ENCODE data around the gene XYLT2.
"Not testable (repeated sequence)": the region's sequence is repeated elsewhere in the genome, so short reads cannot be mapped to it uniquely, and the experiment has no call there.

XYLT2 gene

DNA sequence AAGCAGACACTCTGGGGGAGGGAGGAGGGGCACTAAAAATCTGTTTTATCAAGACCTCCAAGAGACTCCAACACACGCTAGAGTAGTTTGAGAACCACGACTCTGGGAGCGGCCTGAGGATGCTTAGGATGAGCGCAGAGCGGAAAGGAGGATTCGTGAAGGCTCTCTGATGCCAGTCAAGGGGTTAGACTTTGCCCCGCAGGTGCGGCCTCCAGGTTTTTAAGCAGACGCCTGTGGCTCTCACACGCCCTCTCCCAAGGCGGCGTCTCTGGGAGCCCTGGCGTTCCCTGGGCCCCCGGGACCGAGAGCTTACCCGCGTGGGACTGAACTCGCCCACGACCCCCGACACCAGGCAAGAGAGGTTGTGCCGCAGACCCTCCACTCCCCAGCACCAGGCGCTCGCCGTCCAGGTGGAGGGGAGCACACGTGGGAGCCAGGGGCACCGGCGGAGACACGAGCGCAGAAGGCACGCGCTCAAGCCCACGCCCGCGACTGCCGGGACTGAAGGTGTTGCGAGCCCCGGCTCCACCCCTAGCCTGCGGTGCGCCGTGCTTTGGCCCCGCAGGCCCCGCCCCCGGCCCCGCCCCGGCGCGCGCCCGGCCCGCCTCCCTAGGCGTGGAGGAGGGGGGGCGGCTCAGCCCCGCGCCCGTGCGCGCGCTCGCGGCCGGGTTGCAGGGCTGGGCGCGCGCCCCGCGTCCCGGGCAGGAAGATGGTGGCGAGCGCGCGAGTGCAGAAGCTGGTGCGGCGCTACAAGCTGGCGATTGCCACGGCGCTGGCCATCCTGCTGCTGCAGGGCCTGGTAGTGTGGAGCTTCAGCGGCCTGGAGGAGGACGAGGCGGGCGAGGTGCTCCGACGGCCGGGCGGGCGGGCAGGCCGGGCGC, at the start of gene XYLT2:
Gene XYLT2 (plus strand): TSS at position 695 of the 881 bp plus-strand sequence. CDS start 15 bp downstream, at position 710.
- peak; percentile 85 to 88 for DNase-seq (ENCODE audit: low read depth in 2 of 2)

- DNase-seq (ENCODE audit: low read depth in 2 of 2): peak; percentile 69 to 76
These were observed 48.5 kb upstream of the XYLT2 start for GRCh38 chr17:50297407-50297865.

- DNase-seq (ENCODE audit: low read depth in 2 of 2): no peak
These were observed 47.9 kb upstream of the XYLT2 start for GRCh38 chr17:50298018-50298417.

DNA sequence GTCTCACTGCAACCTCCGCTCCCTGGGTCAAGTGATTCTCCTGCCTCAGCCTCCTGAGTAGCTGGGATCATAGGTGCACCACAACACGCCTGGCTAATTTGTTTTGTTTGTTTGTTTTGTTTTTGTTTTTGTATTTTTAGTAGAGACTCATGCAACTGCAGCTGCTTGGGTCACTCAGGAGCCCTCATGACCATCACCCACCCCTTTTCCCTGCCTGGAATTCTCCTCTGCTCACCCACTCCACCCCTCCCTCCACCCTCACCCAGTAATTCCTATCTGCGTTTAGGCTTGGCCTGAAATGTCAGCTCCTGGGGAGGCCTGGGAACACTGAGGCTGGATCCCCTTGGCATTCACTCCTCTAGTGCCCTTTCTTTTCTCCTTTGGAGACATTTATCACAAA, 46.1 kb upstream of the XYLT2 start:
- no peak for DNase-seq (ENCODE audit: low read depth in 2 of 2)

DNA sequence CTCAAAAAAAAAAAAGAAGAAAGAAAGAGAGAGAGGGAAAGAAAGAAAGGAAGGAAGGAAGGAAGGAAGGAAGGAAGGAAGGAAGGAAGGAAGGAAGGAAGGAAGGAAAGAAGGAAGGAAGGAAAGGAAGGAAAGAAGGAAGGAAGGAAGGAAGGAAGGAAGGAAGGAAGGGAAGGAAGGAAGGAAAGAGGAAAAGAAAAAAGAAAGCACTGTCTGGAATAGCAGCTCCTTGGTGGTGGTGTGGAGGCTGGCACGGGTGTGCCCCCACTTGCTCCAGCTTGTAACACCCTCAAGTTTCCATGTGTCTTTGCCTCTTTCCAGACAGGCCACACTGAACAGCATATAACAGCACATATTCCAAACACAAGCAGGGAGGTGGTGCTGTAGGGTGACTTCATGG, 45.1 kb upstream of the XYLT2 start:
- DNase-seq (ENCODE audit: low read depth in 2 of 2): not testable (repeated sequence)

DNA sequence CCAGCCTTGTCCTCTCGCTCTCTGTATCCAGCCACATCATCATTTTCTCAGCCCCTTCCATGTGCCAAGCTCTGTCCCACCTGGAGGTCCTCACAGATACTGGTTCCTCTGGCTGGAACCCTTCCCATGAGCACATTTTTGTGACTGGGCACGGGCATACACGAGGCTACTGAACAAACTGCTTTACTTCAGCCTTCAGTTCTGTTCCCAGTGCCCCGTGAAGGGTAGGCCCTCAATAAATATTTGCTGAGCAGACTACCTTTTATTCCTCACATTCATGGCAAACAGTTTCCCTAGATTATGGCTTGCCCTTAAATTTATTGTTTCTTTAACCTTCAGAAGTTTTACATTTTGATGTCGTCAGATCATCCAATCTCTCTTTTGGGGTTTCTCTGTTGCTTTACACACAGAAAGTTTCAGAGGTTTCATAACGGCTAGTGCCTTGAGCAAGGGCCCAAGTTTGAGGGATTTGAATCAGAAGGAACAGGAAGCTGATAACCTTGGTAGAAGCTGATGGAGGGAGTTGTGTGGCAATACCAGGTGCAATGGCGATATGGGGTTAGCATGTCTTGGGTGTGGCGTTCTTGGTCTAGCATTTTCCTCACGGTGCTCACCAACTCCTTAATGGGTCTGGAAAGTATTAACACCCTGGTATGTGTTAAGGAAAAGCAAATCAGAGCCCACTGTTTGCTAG, 43.9 kb upstream of the XYLT2 start:
- DNase-seq (ENCODE audit: low read depth in 2 of 2): no peak

- no peak for DNase-seq (ENCODE audit: low read depth in 2 of 2)
These were observed 42.9 kb upstream of the XYLT2 start for GRCh38 chr17:50303051-50303450.

- DNase-seq (ENCODE audit: low read depth in 2 of 2): no peak
These were observed 42.3 kb upstream of the XYLT2 start for GRCh38 chr17:50303596-50303995.

- DNase-seq (ENCODE audit: low read depth in 2 of 2): no peak
These were observed 41.0 kb upstream of the XYLT2 start for GRCh38 chr17:50304781-50305404.

GRCh38 chr17:50307654-50308053, 38.3 kb upstream of the XYLT2 start:
- no peak for DNase-seq (ENCODE audit: low read depth in 2 of 2)

GRCh38 chr17:50308666-50309065, 37.3 kb upstream of the XYLT2 start:
- no peak for DNase-seq (ENCODE audit: low read depth in 2 of 2)

GRCh38 chr17:50310455-50311111, 35.3 kb upstream of the XYLT2 start:
- DNase-seq (ENCODE audit: low read depth in 2 of 2): no peak

GRCh38 chr17:50311112-50311460, 34.8 kb upstream of the XYLT2 start:
- DNase-seq (ENCODE audit: low read depth in 2 of 2): no peak

DNA sequence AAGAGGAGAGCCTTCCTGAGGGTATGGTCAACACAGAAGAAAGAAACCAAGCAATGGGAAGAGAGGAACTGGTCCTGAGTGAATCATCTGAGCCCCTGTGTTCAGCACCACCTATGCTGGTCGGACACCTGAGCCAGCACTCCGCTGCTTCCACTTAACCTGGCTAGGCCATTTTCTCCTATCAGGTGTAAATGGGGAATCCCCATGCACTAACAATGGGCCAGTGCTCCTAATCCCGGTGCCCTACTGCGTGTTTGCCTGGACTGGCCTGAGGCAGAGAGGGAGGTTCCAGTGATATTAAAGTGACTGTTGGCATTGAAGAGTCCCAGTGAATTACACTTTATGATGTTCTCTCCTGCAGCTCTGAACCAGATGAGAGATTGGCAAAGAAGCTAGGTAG, 34.4 kb upstream of the XYLT2 start:
- no peak for DNase-seq (ENCODE audit: low read depth in 2 of 2)

DNA sequence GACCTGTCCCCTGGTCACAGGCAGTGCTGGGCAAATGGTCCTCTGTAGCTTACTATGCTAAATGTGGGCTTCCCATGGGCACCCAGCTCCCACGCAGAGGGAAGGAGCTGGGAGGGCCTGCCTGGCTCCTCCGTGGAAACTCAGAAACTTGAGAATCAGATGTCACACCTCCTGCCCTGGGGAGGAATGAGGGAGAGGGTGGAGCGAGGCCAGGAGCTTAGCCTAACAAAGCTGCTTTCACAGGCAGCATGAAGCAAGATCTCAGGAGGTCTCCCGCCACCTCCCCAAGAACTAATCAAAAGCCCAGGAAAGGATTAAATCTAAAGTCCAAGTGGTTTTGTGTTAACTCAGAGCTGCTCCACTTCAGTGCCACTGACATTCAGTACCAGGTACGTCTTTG, 33.6 kb upstream of the XYLT2 start:
- no peak for DNase-seq (ENCODE audit: low read depth in 2 of 2)

- no peak for DNase-seq (ENCODE audit: low read depth in 2 of 2)
These were observed 31.4 kb upstream of the XYLT2 start for GRCh38 chr17:50314456-50315011.

DNA sequence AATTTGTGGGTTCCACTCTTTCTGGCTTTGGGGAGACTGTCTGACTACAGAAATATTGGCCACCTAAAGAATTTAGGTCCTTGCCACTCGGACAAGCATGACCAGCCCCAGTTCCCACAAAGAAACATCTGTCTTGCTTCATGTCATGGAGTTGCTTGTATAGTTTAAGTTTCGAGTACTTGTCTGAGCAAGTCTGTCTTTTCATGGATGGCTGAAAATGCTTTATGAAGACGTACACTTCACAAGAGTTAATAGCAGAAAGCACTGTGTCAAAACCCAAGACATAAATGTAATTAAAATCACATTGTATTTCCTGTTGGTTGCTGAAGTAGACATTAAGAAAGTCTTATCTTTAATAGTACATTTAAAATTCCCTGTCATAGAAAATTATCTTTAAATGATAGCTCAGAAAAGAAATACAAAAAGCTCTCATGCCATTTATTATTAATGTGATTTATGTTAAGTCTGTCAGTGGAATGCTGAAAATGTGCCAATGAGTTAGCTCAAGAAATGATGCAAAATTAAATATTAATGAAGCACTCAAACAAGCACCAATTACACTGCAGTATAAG, 29.8 kb upstream of the XYLT2 start:
- no peak for DNase-seq (ENCODE audit: low read depth in 2 of 2)

DNA sequence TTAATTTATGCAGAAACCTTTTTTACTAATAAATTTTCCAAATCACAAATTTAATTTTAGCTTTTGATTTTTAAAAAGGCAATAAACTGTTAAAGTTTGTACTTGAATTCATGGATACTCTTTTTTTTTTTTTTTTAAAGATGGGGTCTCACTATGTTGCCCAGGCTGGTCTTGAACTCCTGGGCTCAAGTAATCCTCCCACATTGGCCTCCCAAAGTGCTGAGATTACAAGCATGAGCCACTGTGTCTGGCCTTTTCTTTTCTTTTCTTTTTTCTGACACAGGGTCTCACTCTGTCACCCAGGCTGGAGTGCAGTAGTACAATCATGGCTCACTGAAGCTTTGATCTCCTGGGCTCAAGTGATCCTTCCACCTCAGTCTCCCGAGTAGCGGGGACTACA, 29.3 kb upstream of the XYLT2 start:
- not testable (repeated sequence) for DNase-seq (ENCODE audit: low read depth in 2 of 2)

DNA sequence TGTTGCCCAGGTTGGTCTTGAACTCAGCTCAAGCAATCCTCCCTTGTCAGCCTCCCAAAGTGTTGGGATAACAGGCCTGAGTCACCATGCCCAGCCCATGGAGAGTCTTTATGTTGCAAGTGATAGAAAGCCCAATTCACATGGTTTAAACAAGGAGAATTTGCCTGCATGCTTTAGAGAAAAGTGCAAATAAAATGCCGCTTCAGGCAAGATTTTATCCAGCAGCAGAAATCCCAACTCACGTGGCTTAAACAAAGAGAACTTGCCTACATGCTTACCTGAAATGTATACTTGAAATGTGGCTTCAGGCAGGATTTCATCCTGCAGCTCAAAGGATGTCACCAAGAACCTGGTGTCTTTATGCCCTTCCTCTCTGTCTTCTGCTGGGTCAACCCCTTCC, 28.8 kb upstream of the XYLT2 start:
- no peak for DNase-seq (ENCODE audit: low read depth in 2 of 2)

- no peak for DNase-seq (ENCODE audit: low read depth in 2 of 2)
These were observed 27.2 kb upstream of the XYLT2 start for GRCh38 chr17:50318501-50319285.
